SU-DHL-6 (cell line): ENCODE data around the gene TMEM108.

ENCODE experiments used
- H2AFZ ChIP-seq: fragments of 200-600 bp; sonication (generic); 2 replicates; pipeline ENCODE4 v1.6.1; 2014; ENCODE audit warnings: low read depth, mild to moderate bottlenecking, moderate library complexity, mixed read lengths, antibody characterized with exemption, low read length; ENCODE audit not compliant: severe bottlenecking
- H3F3A ChIP-seq: fragments of 200-600 bp; shearing (Covaris generic); 2 replicates; pipeline ENCODE4 v1.6.0; 2016; ENCODE audit warnings: antibody characterized with exemption, mild to moderate bottlenecking; ENCODE audit not compliant: insufficient read depth
- H3K27ac ChIP-seq: fragments of 200-600 bp; sonication (generic); 2 replicates; pipeline ENCODE4 v1.5.1; 2016; ENCODE audit warnings: low read depth, mild to moderate bottlenecking, low read length, moderate library complexity, mixed read lengths
- H3K27me3 ChIP-seq: fragments of 200-600 bp; sonication (generic), shearing (Covaris generic); 2 replicates; pipeline ENCODE4 v1.6.0; 2014; ENCODE audit warnings: mild to moderate bottlenecking, low read length
- H3K36me3 ChIP-seq: fragments of 200-600 bp; sonication (generic); 2 replicates; pipeline ENCODE4 v1.6.1; 2014; ENCODE audit warnings: mild to moderate bottlenecking, low read length, mixed read lengths
- H3K4me2 ChIP-seq: fragments of 300-600, 200-600 bp; shearing (Covaris generic), sonication (generic); 2 replicates; pipeline ENCODE4 v1.6.0; 2014; ENCODE audit warnings: low read length, low read depth, mild to moderate bottlenecking; ENCODE audit not compliant: poor library complexity, severe bottlenecking
- H3K4me3 ChIP-seq: fragments of 200-600 bp; sonication (generic); 2 replicates; pipeline ENCODE4 v1.5.1; 2014; ENCODE audit warnings: antibody characterized with exemption, low read length, mild to moderate bottlenecking, mixed read lengths; ENCODE audit not compliant: insufficient read depth, poor library complexity, severe bottlenecking
- H3K79me2 ChIP-seq: fragments of 200-600 bp; sonication (generic); 2 replicates; pipeline ENCODE4 v1.6.1; 2014; ENCODE audit warnings: mild to moderate bottlenecking, low read length, moderate library complexity; ENCODE audit not compliant: insufficient read depth
- H3K9ac ChIP-seq: fragments of 200-600 bp; sonication (generic); 2 replicates; pipeline ENCODE4 v1.7.0; 2014; ENCODE audit warnings: mild to moderate bottlenecking, low read length
- H3K9me2 ChIP-seq: fragments of 200-600 bp; sonication (generic); replicated peaks from 2 replicates; pipeline ENCODE4 v1.6.1; 2014; ENCODE audit warnings: low read length; ENCODE audit not compliant: insufficient read depth
- H3K9me3 ChIP-seq: fragments of 200-600 bp; sonication (generic); 2 replicates; pipeline ENCODE4 v1.6.1; 2014; ENCODE audit warnings: low read length, mixed read lengths; ENCODE audit not compliant: insufficient read depth
- H4K20me1 ChIP-seq: fragments of 200-600 bp; sonication (generic); 2 replicates; pipeline ENCODE4 v1.6.1; 2014; ENCODE audit warnings: low read depth, mild to moderate bottlenecking, antibody characterized with exemption, low read length, moderate library complexity, mixed read lengths
- CTCF ChIP-seq: fragments of 200-600 bp; sonication (generic); IDR thresholded peaks from one replicate; pipeline ENCODE4 v1.5.1; 2017; ENCODE audit warnings: antibody characterized with exemption, mild to moderate bottlenecking, low read length, moderate library complexity; ENCODE audit not compliant: insufficient read depth, poor library complexity, severe bottlenecking
- EZH2phosphoT487 ChIP-seq: fragments of 200-600 bp; sonication (generic), shearing (Covaris generic); conservative IDR thresholded peaks from 2 replicates; pipeline ENCODE4 v1.6.1; 2018; ENCODE audit warnings: mild to moderate bottlenecking, antibody characterized with exemption, low read length, moderate library complexity, mixed read lengths

TMEM108 gene

GRCh38 chr3:133211856-133212255 lies 173.7 kb downstream of the TMEM108 start:
- Histone ChIP-seq H3K79me2 (no peaks in the 10 kb centered on the region), H3K27ac (no peak overlapping the region), H3F3A (no peaks in the 10 kb centered on the region), H3K27me3 (no peaks in the 10 kb centered on the region), H4K20me1 (no peaks in the 10 kb centered on the region), H3K4me3 (no peak overlapping the region), H3K9me3 (no peaks in the 10 kb centered on the region), H3K9me2 (no peaks in the 10 kb centered on the region), H3K36me3 (no peaks in the 10 kb centered on the region), H3K4me2 (no peak overlapping the region), H2AFZ (no peak overlapping the region), H3K9ac (no peak overlapping the region)
- TF ChIP-seq EZH2phosphoT487 (no peak), CTCF (no peak)

GRCh38 chr3:133213937-133214336 lies 175.7 kb downstream of the TMEM108 start:
- Histone ChIP-seq H3K27ac (no peak overlapping the region), H3K4me3 (no peak overlapping the region), H3K27me3 (no peaks in the 10 kb centered on the region), H3K9ac (no peak overlapping the region), H3K9me3 (no peaks in the 10 kb centered on the region), H3K9me2 (no peaks in the 10 kb centered on the region), H4K20me1 (no peaks in the 10 kb centered on the region), H3K4me2 (no peak overlapping the region), H3K79me2 (no peaks in the 10 kb centered on the region), H2AFZ (no peak overlapping the region), H3F3A (no peaks in the 10 kb centered on the region), H3K36me3 (no peaks in the 10 kb centered on the region)
- TF ChIP-seq CTCF (no peak), EZH2phosphoT487 (no peak)

- Histone ChIP-seq H3K9me3 (no peaks in the 10 kb centered on the region), H3K27ac (no peak overlapping the region), H3K79me2 (no peaks in the 10 kb centered on the region), H3K9ac (no peak overlapping the region), H2AFZ (no peak overlapping the region), H3K27me3 (no peaks in the 10 kb centered on the region), H3K9me2 (no peaks in the 10 kb centered on the region), H4K20me1 (no peaks in the 10 kb centered on the region), H3F3A (no peaks in the 10 kb centered on the region), H3K36me3 (no peaks in the 10 kb centered on the region), H3K4me3 (no peak overlapping the region), H3K4me2 (no peak overlapping the region)
- no peak for TF ChIP-seq EZH2phosphoT487
- TF ChIP-seq CTCF: no peak
These were observed 189.6 kb downstream of the TMEM108 start for GRCh38 chr3:133227813-133228212.
